Panc1 (cell line): ENCODE results near the gene MRPL42. TPM values are rescaled to one million over a fixed set of nuclear protein-coding genes. Genes with fewer than 3 reads are reported as not detected.

Source experiments
- ATAC-seq: fragments of 200-7000 bp; cut with Tn5 transposase; 2 replicates; pipeline ENCODE4 v1.9.1; 2020; ENCODE audit warnings: mild to moderate bottlenecking, moderate library complexity
- BruUV-seq: library from RNA; stranded (reverse); fragments of 400-500 nt; replicated peaks from 2 replicates; lab custom pipeline; 2021; lab: Mats Ljungman, UMichigan
- CTCF ChIA-PET: fragments of 300-600 bp; sonication (Branson Sonifier 250); formaldehyde crosslinking; loops from one replicate; lab custom pipeline; 2022; ENCODE audit warnings: antibody characterized with exemption; lab: Charles Lee
- POLR2A ChIA-PET: fragments of 300-600 bp; sonication (Branson Sonifier 250); formaldehyde crosslinking; loops from one replicate; lab custom pipeline; 2022; ENCODE audit warnings: antibody characterized with exemption; lab: Charles Lee
- DNase-seq: peaks from one replicate; pipeline ENCODE4 v3.0.0-alpha.2; 2010; ENCODE audit warnings: low read depth, low spot score
- H3K27ac ChIP-seq: 2 replicates; pipeline ENCODE4 v1.5.1; 2011; ENCODE audit warnings: mild to moderate bottlenecking, low read length, inconsistent platforms
- H3K27me3 ChIP-seq: fragments of 200-500 bp; sonication (Bioruptor generic); 2 replicates; pipeline ENCODE4 v1.6.0; 2014; ENCODE audit warnings: low read length, inconsistent platforms; ENCODE audit not compliant: control insufficient read depth, insufficient read depth
- H3K36me3 ChIP-seq: fragments of 200-500 bp; sonication (Bioruptor generic); 2 replicates; pipeline ENCODE4 v1.5.1; 2014; ENCODE audit warnings: inconsistent platforms, mild to moderate bottlenecking, low read length, moderate library complexity; ENCODE audit not compliant: control insufficient read depth, insufficient read depth
- H3K4me1 ChIP-seq: 2 replicates; pipeline ENCODE4 v1.5.1; 2011; ENCODE audit warnings: inconsistent platforms, mild to moderate bottlenecking, low read length, moderate library complexity; ENCODE audit not compliant: control insufficient read depth, insufficient read depth
- H3K4me3 ChIP-seq, 2 experiments: 2 replicates each; pipeline ENCODE4 v1.5.1; 2011 to 2012; ENCODE audit warnings: low read depth in 2 of 2, low read length in 2 of 2, mild to moderate bottlenecking in 2 of 2, inconsistent platforms in 1 of 2, moderate library complexity in 1 of 2
- H3K9me3 ChIP-seq: fragments of 200-500 bp; sonication (Bioruptor generic); 2 replicates; pipeline ENCODE4 v1.5.1; 2014; ENCODE audit warnings: low read depth, mild to moderate bottlenecking, inconsistent platforms, low read length, moderate library complexity; ENCODE audit not compliant: control insufficient read depth, insufficient read depth
- CTCF ChIP-seq: fragments of 450-650 bp; IDR thresholded peaks from 2 replicates; pipeline ENCODE4 v1.5.1; 2017; ENCODE audit warnings: mild to moderate bottlenecking
- POLR2AphosphoS5 ChIP-seq: IDR thresholded peaks from 2 replicates; pipeline ENCODE4 v1.6.1; 2012; ENCODE audit warnings: mild to moderate bottlenecking, low read depth, low read length, moderate library complexity
- REST ChIP-seq, 2 experiments: IDR thresholded peaks; 2 replicates each; pipeline ENCODE4 v1.6.1; 2011 to 2012; ENCODE audit warnings: low read depth in 2 of 2, control low read depth in 1 of 2, low read length in 1 of 2, mild to moderate bottlenecking in 1 of 2, moderate library complexity in 1 of 2; ENCODE audit not compliant: insufficient read depth in 1 of 2
- SIN3A ChIP-seq: IDR thresholded peaks from 2 replicates; pipeline ENCODE4 v1.6.1; 2012; ENCODE audit warnings: low read depth, mild to moderate bottlenecking, low read length, moderate library complexity, borderline replicate concordance; ENCODE audit not compliant: insufficient read depth
- TCF7L2 ChIP-seq: IDR thresholded peaks from 2 replicates; pipeline ENCODE4 v1.6.1; 2011; ENCODE audit warnings: mild to moderate bottlenecking, low read depth, low read length, inconsistent platforms
- in situ Hi-C: cut with HindIII; loops from 2 replicates; pipeline ENCODE4 v1.10.0; 2016; ENCODE audit warnings: low sequenced_read_pairs, low pct_unique_long_range_greater_than_20kb
- intact Hi-C: fragments of 100-400 bp; cut with micrococcal nuclease; formaldehyde crosslinking; loops from one replicate; pipeline ENCODE4 v1.10.0; 2022; ENCODE audit not compliant: unreplicated experiment
- total RNA-seq: library from RNA; stranded (reverse); gene quantifications from one replicate; pipeline ENCODE4 v1.2.1, GENCODE V29; 2021; ENCODE audit not compliant: unreplicated experiment

MRPL42 gene
- total RNA-seq, 1 experiment from 2014 or later, result 92.4 TPM

DNA sequence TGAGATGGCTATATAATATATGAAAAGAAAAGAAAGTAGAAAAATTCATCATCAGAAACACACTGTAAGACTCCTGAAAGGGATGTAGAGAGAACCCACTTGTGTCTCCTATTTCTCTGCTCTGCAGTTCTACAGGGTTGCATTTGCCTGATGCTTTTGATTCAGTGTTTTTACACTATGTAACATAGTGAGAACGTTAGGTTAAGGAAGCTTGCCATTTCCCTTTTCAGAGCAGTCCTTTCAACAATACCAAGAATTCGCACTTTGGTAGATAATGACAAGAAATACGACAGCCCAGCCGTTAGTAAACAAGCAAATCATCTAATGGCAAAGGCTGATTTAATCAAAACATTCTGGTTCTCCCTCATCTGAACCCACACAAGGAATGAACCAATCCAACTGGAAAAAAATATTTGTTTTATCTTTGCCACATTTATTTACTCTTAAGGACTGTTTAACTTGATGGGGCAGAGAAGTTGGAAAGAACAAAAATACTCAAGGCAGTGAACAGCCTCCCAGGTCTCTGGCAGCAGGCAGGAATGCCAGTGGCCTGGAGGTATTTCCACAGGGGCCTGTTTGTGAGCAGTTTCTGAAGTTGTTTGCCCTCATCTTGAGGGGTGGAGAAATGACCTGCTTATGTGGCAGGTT is 74.4 kb downstream of the MRPL42 start:
- intact Hi-C loops (no loop called here), in situ Hi-C loops (no loop called here)
- TF ChIP-seq SIN3A, result no peak
- no peak for TF ChIP-seq REST (IDR thresholded peaks at IDR 0.05; ENCODE audit: insufficient read depth in 1 of 2, low read depth in 2 of 2, low read length in 1 of 2)
- no peak for TF ChIP-seq TCF7L2
- no peak for TF ChIP-seq POLR2AphosphoS5
- no peak for TF ChIP-seq CTCF
- ChIA-PET CTCF (no interaction called here), POLR2A (interaction anchor here (0.5 kb wide), 1 partner anchor 20 kb away, joined by 3 read pairs; no protein-coding TSS in a partner anchor)
- Histone ChIP-seq H3K36me3 (no peaks in the 10 kb centered on the region), H3K9me3 (no peaks in the 10 kb centered on the region), H3K4me3 (no peak overlapping the region), H3K27me3 (no peaks in the 10 kb centered on the region), H3K27ac (no peak overlapping the region), H3K4me1 (no peaks in the 10 kb centered on the region)
- DNase-seq (no peak), ATAC-seq (no peak)
- no TSS peak for BruUV-seq

GRCh38 chr12:93547778-93548177 is 80.5 kb downstream of the MRPL42 start:
- in situ Hi-C loops (no loop called here), intact Hi-C loops (no loop called here)
- no peaks in the 10 kb centered on the region for H3K9me3 ChIP-seq
- CTCF ChIA-PET, result interaction anchor here (0.7 kb wide), 1 partner anchor 80 kb away, joined by 3 read pairs; the partner anchor contains the start of gene MRPL42
- DNase-seq (no peak), ATAC-seq (no peak)
- no peak overlapping the region for H3K27ac ChIP-seq
- H3K36me3 ChIP-seq, result no peaks in the 10 kb centered on the region
- no peak for TF ChIP-seq REST (IDR thresholded peaks at IDR 0.05; ENCODE audit: insufficient read depth in 1 of 2, low read depth in 2 of 2, low read length in 1 of 2)
- POLR2A ChIA-PET, result interaction anchor here (0.7 kb wide), 1 partner anchor 129 kb away, joined by 3 read pairs; the partner anchor contains the start of gene CRADD
- BruUV-seq, result no TSS peak
- no peaks in the 10 kb centered on the region for H3K27me3 ChIP-seq
- no peak overlapping the region for H3K4me3 ChIP-seq
- H3K4me1 ChIP-seq, result no peaks in the 10 kb centered on the region; the same call in 1 of the 2 replicates
